Measurements from ENCODE around the gene ENO3.
A peak's percentile ranks its signal among the peaks of the same experiment; 100 is the strongest.

Gene ENO3

GRCh38 chr17:4973256-4974114, 22.6 kb downstream of the ENO3 start:
- DNase-seq (ENCODE audit: low read depth): no peak

GRCh38 chr17:4974115-4974670, 23.3 kb downstream of the ENO3 start:
- no peak for DNase-seq (ENCODE audit: low read depth)

- DNase-seq (ENCODE audit: low read depth): no peak
Observed at GRCh38 chr17:4978726-4979125, 27.8 kb downstream of the ENO3 start.

GRCh38 chr17:4980644-4981216, 29.8 kb downstream of the ENO3 start:
- no peak for DNase-seq (ENCODE audit: low read depth)

GRCh38 chr17:4982305-4982704, 31.4 kb downstream of the ENO3 start:
- no peak for DNase-seq (ENCODE audit: low read depth)

GRCh38 chr17:4986403-4986802, 35.5 kb downstream of the ENO3 start:
- no peak for DNase-seq (ENCODE audit: low read depth)

GRCh38 chr17:4986951-4987766, 36.2 kb downstream of the ENO3 start, which contains the start of gene CAMTA2:
Gene CAMTA2, minus strand, starts transcription at chr17:4987675. Its CDS starts 1,453 bp downstream, at chr17:4986222.
- no peak for DNase-seq (ENCODE audit: low read depth)

- DNase-seq (ENCODE audit: low read depth): no peak
Observed at GRCh38 chr17:4987767-4988567, 37.0 kb downstream of the ENO3 start.

GRCh38 chr17:4994081-4994595, 43.2 kb downstream of the ENO3 start:
- no peak for DNase-seq (ENCODE audit: low read depth)

- peak; percentile 65 for DNase-seq (ENCODE audit: low read depth)
Observed at GRCh38 chr17:4997302-4998026, 46.5 kb downstream of the ENO3 start, which contains the start of the genes INCA1 and KIF1C. Gene INCA1, minus strand, starts transcription at chr17:4997522. Its CDS starts 3,085 bp downstream, at chr17:4994437. Gene KIF1C, plus strand, starts transcription at chr17:4997950. Its CDS starts 2,297 bp downstream, at chr17:5000247.

- no peak for DNase-seq (ENCODE audit: low read depth)
Observed at GRCh38 chr17:4998027-4998731, 47.3 kb downstream of the ENO3 start.

GRCh38 chr17:4998732-4999429, 48.0 kb downstream of the ENO3 start:
- no peak for DNase-seq (ENCODE audit: low read depth)

GRCh38 chr17:4999430-5000093, 48.6 kb downstream of the ENO3 start:
- DNase-seq (ENCODE audit: low read depth): no peak

GRCh38 chr17:5000237-5000639, 49.3 kb downstream of the ENO3 start:
- no peak for DNase-seq (ENCODE audit: low read depth)

- DNase-seq (ENCODE audit: low read depth): no peak
Observed at GRCh38 chr17:5002121-5002788, 51.3 kb downstream of the ENO3 start.

GRCh38 chr17:5003214-5003867, 52.4 kb downstream of the ENO3 start:
- no peak for DNase-seq (ENCODE audit: low read depth)
